Ovary (tissue), 3 donors: ENCODE results near the gene GNRH2.

Experiments
- CTCF ChIP-seq, 3 donors: fragments of 450-650 bp in 2 of 3; fragments of 200-600 bp in 1 of 3; IDR thresholded peaks; one replicate each; pipeline versions ENCODE4 v1.5.1 to v1.8.0; 2016 to 2022; ENCODE audit warnings: antibody characterized with exemption in 3 of 3, mild to moderate bottlenecking in 1 of 3
- POLR2A ChIP-seq: fragments of 450-650 bp; IDR thresholded peaks from one replicate; pipeline ENCODE4 v1.6.1; 2017; ENCODE audit warnings: antibody characterized with exemption, mild to moderate bottlenecking, moderate library complexity
- donor health status: DM: no; HTN: no; CAD: no.

GRCh38 chr20:3068075-3068474, 24.7 kb downstream of the GNRH2 start:
- no peak for TF ChIP-seq CTCF (IDR thresholded peaks at IDR 0.05)
- no peak for TF ChIP-seq POLR2A
